Fibroblast of villous mesenchyme (primary cell): ENCODE measurements around the gene PCDHGA12. TPM values are rescaled to one million over a fixed set of nuclear protein-coding genes. Genes with fewer than 3 reads are reported as not detected.
A peak's percentile ranks its signal among the peaks of the same experiment; 100 is the strongest.

Experiments
- DNase-seq: peaks from one replicate; pipeline ENCODE4 v3.0.0-alpha.2; 2010; ENCODE audit warnings: low read depth
- H3K4me3 ChIP-seq: 2 replicates; pipeline ENCODE4 v1.5.1; 2011; ENCODE audit warnings: low read depth, mild to moderate bottlenecking, low read length
- CTCF ChIP-seq: IDR thresholded peaks from 2 replicates; pipeline ENCODE4 v1.5.1; 2012; ENCODE audit warnings: low read depth, mild to moderate bottlenecking, low read length; ENCODE audit not compliant: insufficient read depth
- total RNA-seq: library from RNA; depleted of rRNA; stranded (reverse); fragments of >200 nt; gene quantifications from 2 replicates; pipeline ENCODE4 v1.2.3, GENCODE V29; 2012

PCDHGA12 gene
- total RNA-seq, 1 donor: 15.5 TPM

DNA sequence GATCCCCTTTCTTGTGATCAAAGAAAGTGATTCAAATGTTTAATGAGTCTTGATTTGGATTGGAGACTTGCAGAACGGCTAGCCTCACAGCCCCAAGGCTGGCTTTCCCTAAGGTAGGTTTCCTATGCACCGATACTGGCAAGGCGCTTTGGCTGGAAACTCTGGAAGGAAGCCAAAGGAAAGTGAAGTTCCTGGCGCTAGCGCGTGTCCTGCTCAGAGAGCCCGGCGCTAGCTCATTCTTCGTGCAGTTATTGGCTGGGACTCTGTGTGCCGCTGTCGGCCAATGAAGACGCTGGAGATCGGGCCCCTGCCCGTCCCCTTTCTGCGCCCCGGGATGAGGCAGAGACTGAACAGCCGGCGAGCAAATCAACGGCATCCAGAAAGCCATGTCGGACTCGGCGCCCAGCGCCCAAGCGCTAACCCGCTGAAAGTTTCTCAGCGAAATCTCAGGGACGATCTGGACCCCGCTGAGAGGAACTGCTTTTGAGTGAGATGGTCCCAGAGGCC is 45.4 kb downstream of the PCDHGA12 start, which contains the start of gene PCDHGC3:
TSS of gene PCDHGC3 (plus strand) at position 342 of the 507 bp plus-strand sequence. CDS start at position 493, 151 bp downstream.
- H3K4me3 ChIP-seq: peak within 1 kb of the TSS; percentile 88
- TF ChIP-seq CTCF: peak; percentile 38
- peak; percentile 96 for DNase-seq

DNA sequence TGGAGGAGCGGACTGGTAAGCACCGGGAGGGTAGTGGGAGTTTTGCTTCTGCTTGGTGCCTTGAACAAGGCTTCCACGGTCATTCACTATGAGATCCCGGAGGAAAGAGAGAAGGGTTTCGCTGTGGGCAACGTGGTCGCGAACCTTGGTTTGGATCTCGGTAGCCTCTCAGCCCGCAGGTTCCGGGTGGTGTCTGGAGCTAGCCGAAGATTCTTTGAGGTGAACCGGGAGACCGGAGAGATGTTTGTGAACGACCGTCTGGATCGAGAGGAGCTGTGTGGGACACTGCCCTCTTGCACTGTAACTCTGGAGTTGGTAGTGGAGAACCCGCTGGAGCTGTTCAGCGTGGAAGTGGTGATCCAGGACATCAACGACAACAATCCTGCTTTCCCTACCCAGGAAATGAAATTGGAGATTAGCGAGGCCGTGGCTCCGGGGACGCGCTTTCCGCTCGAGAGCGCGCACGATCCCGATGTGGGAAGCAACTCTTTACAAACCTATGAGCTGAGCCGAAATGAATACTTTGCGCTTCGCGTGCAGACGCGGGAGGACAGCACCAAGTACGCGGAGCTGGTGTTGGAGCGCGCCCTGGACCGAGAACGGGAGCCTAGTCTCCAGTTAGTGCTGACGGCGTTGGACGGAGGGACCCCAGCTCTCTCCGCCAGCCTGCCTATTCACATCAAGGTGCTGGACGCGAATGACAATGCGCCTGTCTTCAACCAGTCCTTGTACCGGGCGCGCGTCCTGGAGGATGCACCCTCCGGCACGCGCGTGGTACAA is 46.0 kb downstream of the PCDHGA12 start:
- H3K4me3 ChIP-seq: peak overlapping the region; percentile 88
- TF ChIP-seq CTCF: no peak
- peak; percentile 84 for DNase-seq

DNA sequence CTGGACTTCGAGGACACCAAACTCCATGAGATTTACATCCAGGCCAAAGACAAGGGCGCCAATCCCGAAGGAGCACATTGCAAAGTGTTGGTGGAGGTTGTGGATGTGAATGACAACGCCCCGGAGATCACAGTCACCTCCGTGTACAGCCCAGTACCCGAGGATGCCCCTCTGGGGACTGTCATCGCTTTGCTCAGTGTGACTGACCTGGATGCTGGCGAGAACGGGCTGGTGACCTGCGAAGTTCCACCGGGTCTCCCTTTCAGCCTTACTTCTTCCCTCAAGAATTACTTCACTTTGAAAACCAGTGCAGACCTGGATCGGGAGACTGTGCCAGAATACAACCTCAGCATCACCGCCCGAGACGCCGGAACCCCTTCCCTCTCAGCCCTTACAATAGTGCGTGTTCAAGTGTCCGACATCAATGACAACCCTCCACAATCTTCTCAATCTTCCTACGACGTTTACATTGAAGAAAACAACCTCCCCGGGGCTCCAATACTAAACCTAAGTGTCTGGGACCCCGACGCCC is 46.8 kb downstream of the PCDHGA12 start:
- no peak for DNase-seq
- no peak for TF ChIP-seq CTCF
- H3K4me3 ChIP-seq: peak overlapping the region; percentile 88

DNA sequence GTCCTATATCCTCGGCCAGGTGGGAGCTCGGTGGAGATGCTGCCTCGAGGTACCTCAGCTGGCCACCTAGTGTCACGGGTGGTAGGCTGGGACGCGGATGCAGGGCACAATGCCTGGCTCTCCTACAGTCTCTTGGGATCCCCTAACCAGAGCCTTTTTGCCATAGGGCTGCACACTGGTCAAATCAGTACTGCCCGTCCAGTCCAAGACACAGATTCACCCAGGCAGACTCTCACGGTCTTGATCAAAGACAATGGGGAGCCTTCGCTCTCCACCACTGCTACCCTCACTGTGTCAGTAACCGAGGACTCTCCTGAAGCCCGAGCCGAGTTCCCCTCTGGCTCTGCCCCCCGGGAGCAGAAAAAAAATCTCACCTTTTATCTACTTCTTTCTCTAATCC is 47.5 kb downstream of the PCDHGA12 start:
- no peak for DNase-seq
- TF ChIP-seq CTCF: no peak
- H3K4me3 ChIP-seq: peak overlapping the region; percentile 88

GRCh38 chr5:141478321-141478945 is 48.1 kb downstream of the PCDHGA12 start:
- DNase-seq: no peak
- H3K4me3 ChIP-seq: peak overlapping the region; percentile 88
- peak; percentile 14 for TF ChIP-seq CTCF

GRCh38 chr5:141479776-141480175 is 49.5 kb downstream of the PCDHGA12 start:
- H3K4me3 ChIP-seq: no peak overlapping the region
- no peak for TF ChIP-seq CTCF
- DNase-seq: no peak

Other genes starting within 250 kb of the PCDHGA12 start
- under 0.01 and 0.32 TPM in 2 replicates for gene PCDHB16, start 248.1 kb upstream of the PCDHGA12 start, total RNA-seq
- gene PCDHB9, start 243.3 kb upstream of the PCDHGA12 start, total RNA-seq: under 0.01 and 0.64 TPM in 2 replicates
- under 0.01 and 0.32 TPM in 2 replicates for gene PCDHB10, start 238.2 kb upstream of the PCDHGA12 start, total RNA-seq
- 0.32 TPM in 1 of 2 replicates, not detected in the other for gene PCDHB11, start 230.9 kb upstream of the PCDHGA12 start, total RNA-seq
- gene PCDHB12, start 221.8 kb upstream of the PCDHGA12 start, total RNA-seq: under 0.01 TPM in 1 of 2 replicates, not detected in the other
- under 0.01 and 0.32 TPM in 2 replicates for gene PCDHB13, start 216.6 kb upstream of the PCDHGA12 start, total RNA-seq
- gene PCDHB14, start 207.2 kb upstream of the PCDHGA12 start, total RNA-seq: 0.32 and 0.43 TPM in 2 replicates
- under 0.01 TPM in 2 replicates for gene PCDHB15, start 185.1 kb upstream of the PCDHGA12 start, total RNA-seq
- under 0.01 and 0.64 TPM in 2 replicates for gene SLC25A2, start 126.5 kb upstream of the PCDHGA12 start, total RNA-seq
- 49.3 and 73.0 TPM in 2 replicates for gene TAF7, start 109.7 kb upstream of the PCDHGA12 start, total RNA-seq
- gene PCDHGA1, start 100.0 kb upstream of the PCDHGA12 start, total RNA-seq: 0.64 and 0.86 TPM in 2 replicates
- gene PCDHGA2, start 91.7 kb upstream of the PCDHGA12 start, total RNA-seq: 2.6 and 3.0 TPM in 2 replicates
- 3.2 and 4.3 TPM in 2 replicates for gene PCDHGA3, start 86.7 kb upstream of the PCDHGA12 start, total RNA-seq
- gene PCDHGB1, start 80.4 kb upstream of the PCDHGA12 start, total RNA-seq: 2.2 and 2.3 TPM in 2 replicates
- gene PCDHGA4, start 75.5 kb upstream of the PCDHGA12 start, total RNA-seq: 4.5 and 7.3 TPM in 2 replicates
- gene PCDHGB2, start 70.5 kb upstream of the PCDHGA12 start, total RNA-seq: 2.3 and 2.6 TPM in 2 replicates
- 1.3 and 1.9 TPM in 2 replicates for gene PCDHGA5, start 66.3 kb upstream of the PCDHGA12 start, total RNA-seq
- 3.9 and 5.2 TPM in 2 replicates for gene PCDHGB3, start 60.3 kb upstream of the PCDHGA12 start, total RNA-seq
- 4.7 and 4.8 TPM in 2 replicates for gene PCDHGA6, start 56.6 kb upstream of the PCDHGA12 start, total RNA-seq
- gene PCDHGA7, start 47.8 kb upstream of the PCDHGA12 start, total RNA-seq: 3.5 and 4.5 TPM in 2 replicates
- gene PCDHGB4, start 42.8 kb upstream of the PCDHGA12 start, total RNA-seq: 11.0 and 13.4 TPM in 2 replicates
- 3.0 and 3.2 TPM in 2 replicates for gene PCDHGA8, start 37.9 kb upstream of the PCDHGA12 start, total RNA-seq
- gene PCDHGB5, start 32.6 kb upstream of the PCDHGA12 start, total RNA-seq: 23.2 and 25.0 TPM in 2 replicates
- gene PCDHGA9, start 27.7 kb upstream of the PCDHGA12 start, total RNA-seq: 4.7 and 5.2 TPM in 2 replicates
- 4.2 and 4.3 TPM in 2 replicates for gene PCDHGB6, start 22.5 kb upstream of the PCDHGA12 start, total RNA-seq
- gene PCDHGA10, start 17.5 kb upstream of the PCDHGA12 start, total RNA-seq: 11.7 and 12.2 TPM in 2 replicates
- gene PCDHGB7, start 12.8 kb upstream of the PCDHGA12 start, total RNA-seq: 11.2 and 12.6 TPM in 2 replicates
- 11.0 and 15.5 TPM in 2 replicates for gene PCDHGA11, start 9.5 kb upstream of the PCDHGA12 start, total RNA-seq
- 35.4 and 36.3 TPM in 2 replicates for gene PCDHGC3, start 45.5 kb downstream of the PCDHGA12 start, total RNA-seq
- 2.6 and 2.9 TPM in 2 replicates for gene PCDHGC4, start 54.5 kb downstream of the PCDHGA12 start, total RNA-seq
- 2.6 TPM in 2 replicates for gene PCDHGC5, start 58.6 kb downstream of the PCDHGA12 start, total RNA-seq
- gene DIAPH1, start 188.5 kb downstream of the PCDHGA12 start, total RNA-seq: 22.9 and 26.8 TPM in 2 replicates
- gene HDAC3, start 206.3 kb downstream of the PCDHGA12 start, total RNA-seq: 49.0 and 53.5 TPM in 2 replicates
- gene RELL2, start 206.5 kb downstream of the PCDHGA12 start, total RNA-seq: 4.7 and 8.4 TPM in 2 replicates
- gene FCHSD1, start 220.9 kb downstream of the PCDHGA12 start, total RNA-seq: 24.2 and 25.8 TPM in 2 replicates